IPS DF 19.7 (cell line): ENCODE measurements around the gene CXCL14.

Experiments
- DNase-seq: peaks from one replicate; pipeline ENCODE4 v3.0.0-alpha.2; 2013; ENCODE audit warnings: low read depth, low spot score

Gene CXCL14

DNA sequence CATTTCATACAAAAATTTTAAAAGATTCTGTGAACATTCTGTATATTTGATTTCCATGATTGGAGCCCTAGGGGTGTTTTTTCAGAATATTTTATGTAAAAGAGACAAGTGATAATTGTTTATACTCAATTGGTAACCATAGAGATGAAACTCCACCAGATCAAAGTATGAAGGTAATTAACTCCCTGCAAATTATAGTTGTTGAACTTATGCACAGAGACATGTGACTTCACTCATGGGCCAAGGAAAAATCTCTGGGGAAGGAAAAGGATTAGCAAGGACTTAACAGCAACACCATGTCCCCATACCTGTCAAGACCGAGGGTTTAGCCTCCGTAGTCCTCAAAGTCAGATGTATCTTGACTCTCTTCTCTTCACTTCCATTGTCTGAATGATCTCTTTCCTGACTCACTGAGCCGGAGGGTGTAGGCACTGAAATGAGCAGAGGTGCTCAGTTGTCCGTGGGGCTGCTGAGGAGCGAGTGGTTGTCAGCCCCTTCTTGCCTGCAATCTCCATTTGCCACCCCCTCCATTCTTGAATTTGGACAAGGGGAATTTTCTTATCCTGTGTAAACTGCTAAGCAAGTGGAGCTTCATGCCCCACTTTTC lies 17.5 kb upstream of the CXCL14 start:
- no peak for DNase-seq

DNA sequence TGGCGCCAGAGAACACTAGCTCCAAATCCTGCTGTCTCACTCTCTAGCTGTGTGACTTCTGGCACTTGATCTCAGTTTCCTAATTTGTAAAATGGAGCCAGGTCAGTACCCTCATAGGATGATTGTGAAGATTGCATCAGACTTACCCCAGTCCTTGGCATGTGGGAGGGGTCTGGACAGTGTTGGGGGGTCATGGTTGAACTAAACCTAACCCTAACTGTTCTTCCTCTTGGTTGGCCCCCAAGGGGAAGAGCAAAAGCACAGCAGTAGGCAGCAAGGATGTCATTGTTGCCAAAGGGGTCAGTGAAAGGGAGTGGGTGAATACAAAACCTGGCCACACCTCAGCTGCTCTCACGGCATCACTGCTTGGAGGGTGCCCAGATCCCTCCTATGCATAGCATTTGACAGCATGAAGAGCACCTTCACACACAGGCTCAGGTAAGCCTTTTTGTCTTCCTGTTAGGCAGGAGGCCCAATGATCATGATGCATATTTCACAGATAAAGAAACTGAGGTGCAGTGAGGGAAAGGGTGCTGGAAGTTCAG lies 15.7 kb upstream of the CXCL14 start:
- DNase-seq = no peak

DNA sequence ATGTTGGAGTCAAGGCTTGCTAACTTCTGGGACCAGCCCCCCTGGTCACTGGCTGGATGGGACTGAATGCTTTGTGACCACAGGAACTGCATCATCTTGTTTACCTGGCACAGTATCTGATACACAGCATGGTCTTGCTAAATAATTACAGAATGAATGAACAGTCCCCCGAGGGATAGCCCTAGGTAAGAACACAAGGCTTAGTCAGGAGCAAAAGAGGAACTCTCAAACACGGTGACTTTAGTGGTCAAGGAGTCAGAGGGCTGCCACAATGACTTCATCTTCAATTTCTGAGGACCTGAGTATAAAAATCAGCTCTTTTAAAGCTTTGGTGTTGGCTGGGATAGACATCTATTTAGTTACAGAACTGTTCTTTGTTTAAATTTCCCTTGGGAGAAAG lies 15.1 kb upstream of the CXCL14 start:
- DNase-seq = no peak

DNA sequence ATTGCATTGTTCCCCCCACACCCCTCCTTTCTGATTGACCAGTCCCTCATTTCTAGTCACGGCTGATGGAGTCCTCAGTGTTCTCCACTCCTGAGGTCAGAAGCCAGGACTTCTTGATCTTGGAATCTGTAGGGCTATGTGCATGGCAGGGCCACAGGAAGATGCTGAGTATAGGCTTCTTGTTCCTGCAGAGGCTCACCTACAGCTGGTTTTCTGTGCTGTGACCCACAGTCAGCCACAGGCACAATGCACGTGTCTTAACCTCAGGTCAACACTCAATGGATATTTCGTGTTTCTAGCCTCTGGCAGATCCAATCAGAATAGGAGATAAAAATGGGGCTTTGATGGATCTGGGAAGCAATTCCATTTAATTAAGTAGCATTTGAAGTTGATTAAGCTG lies 14.3 kb upstream of the CXCL14 start:
- no peak for DNase-seq

DNA sequence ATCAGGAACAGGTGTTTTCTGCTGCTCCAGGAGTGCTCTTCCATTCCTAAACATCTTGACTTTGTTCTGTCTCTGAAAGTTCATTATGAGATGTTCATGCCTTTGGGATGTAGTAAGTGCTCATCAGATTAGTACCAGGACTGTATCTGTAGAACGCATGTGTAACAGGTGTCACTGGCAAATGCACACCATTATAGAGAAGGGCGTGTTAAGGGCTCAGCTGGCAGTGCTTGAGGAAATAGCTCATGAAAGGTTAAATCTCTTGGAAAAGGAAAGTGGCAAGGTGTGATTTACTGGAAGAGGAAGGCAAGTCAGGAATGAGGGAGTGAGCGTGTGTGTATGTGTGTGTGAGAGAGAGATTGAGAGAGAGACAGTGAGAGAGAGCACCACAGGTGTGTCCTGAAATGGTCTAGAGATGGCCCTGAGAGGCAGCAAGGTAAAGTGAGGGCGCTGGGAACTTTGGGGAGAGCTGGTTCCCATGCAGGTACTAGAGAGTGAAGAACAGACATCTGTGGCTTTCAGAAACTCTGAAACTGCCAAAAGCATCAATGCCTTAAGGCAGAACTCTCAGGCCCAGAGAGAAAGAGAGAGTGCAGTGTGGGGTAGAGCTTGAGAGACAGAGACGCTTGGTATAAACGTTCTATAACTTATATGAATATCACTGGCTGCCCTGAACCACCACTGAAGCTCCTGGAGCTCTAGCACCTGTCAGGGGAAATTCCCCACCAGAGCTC lies 13.7 kb upstream of the CXCL14 start:
- DNase-seq = no peak

DNA sequence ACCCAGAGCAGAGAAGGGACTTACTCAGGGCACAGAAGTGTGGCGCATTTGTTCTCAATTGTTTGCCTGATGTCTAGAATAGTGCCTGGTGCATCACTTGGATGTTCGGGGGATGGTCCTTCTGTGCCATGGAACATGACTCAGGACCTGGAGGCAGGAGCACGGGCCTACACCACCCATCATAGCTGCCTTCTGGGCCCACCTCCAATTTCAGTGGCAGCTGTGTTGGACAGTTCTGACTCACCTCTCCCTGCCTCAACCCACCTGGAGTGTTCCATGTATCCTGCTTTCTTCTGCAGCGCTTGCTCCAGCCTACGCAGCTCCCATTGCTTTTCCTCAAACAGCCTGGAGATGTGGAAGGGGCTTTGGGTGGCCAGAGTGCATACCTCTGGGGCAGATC lies 12.5 kb upstream of the CXCL14 start:
- DNase-seq = no peak

DNA sequence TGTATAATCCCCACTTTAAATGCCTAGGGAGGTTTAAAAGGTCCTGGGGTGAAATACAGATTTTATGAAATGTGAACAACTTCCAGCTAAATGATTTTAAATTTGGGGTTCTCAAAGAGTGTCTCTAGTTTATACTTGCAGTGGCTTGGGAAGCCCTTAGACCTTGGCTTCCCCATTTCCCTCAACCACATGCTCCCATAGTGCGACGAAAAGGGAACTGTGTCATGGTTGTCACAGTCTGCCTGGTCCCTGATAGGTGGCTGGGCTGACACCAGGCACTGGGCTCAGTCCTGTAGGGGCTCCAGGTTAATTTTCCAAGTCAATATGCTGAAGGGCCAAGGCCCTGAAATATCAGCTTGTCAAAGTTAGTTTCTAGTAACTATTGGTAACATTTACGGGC lies 10.4 kb upstream of the CXCL14 start:
- DNase-seq = no peak

DNA sequence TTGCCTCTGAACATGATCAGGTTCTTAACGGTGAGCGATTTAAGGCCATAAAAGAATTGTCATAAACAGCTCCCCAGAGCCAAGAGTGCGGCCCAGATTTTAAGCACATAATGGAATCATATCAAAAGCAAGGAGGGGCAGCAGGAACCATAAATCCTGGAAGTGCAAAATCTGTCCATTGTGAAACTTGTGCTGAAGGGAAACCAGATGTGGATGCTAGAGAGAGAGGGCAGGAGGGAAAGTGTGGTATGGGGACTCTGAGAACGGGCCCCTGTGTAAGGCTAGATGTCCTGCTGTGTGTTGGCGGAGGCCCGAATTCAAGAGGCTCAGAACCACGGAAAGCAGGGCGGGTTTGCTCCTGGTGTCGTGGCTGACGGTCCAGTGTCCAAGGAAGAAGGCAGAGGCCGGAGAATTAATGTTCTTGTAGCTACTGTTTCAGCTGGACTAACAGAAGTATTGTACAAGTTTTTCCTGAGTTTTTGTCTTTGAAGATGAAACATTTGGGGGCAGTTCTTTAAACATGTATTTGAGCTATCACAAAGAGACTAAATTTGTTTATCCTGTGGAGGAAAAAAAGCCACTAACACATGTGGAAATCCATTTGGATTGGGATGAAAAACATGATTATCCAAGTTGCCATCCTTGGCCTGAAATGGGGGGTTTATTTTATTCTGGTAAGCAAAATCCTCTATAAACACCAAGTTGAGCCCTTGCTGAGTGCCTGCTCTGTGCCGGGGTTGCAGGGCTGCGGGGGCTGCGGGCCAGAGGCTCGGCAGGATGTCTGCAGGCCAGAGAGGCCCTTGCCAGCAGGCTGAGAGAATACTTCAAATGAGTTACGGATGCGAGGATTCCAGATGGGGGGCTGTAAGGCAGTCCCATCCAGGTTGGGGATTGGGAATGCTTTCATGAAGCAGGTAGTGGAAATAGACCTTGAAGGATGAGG lies 9.2 kb upstream of the CXCL14 start:
- DNase-seq = no peak

DNA sequence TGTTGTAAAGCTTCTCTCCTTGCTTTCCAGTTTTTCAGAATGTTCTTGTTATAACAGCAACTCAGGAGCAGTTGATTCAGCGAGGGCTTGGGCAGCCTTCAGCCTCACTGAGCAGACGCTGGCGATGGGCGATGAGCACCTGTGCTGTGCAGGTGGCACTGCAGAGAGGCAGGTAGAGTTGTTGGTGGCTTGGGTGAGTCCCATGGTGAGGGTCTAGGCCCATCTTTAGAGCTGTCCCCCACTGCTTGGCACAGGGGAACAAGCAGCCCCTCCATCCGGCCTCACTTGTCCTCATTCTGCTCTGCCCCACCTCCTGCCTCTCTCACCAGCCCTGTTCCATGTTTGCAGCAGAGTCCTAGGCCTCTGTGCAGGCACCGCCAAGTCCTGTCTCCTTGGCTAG lies 6.1 kb upstream of the CXCL14 start:
- DNase-seq = no peak

DNA sequence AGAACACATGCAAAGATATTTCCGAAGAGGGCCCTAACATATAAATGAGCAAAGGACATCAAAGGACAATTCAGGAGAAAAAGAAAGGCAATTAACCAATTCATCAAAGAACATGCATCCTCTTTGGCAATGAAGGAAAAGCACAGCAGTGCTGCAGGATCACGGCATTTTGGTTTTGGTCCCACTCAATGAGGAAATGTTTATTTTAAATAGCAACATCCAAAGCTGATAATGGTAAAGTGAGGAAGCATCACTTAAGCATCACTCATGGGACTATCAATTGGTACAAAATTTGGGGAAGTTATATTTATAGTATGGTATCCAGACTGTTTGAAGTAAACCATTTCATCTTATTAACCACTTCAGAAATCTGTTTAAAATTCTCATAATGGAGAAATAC lies 5.5 kb upstream of the CXCL14 start:
- no peak for DNase-seq

DNA sequence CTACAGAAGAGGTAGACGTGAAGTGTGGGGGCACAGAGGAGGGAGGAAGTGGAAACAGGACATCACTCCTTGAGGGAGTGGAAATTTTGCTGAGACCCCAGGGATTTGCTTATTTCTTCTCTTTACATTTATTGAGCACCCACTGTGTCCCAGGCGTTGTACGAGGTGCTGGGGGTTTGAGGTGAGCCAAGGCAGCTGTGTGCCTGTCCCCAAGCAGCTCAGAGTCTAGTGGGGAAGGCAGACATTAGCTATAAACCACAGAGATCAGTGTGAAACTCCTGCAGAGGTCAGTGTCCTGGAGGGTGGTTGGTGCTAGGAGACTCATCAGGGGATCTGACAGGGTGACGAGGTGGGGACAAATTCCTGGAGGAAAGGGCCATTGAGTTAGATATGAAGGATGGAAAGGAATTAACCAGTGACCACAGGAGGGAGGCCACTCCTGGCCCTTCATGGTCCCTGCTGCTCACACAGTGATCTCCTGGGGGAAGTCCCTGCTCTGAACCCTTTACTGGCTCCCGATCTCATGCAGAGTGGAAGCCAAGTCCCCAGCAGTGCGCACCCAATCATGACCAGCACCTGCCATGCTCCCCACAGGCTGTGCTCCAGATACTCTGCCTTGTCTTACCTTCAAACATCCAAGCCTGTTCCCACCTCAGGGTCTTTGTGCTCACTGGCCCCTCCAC lies 3.4 kb upstream of the CXCL14 start:
- DNase-seq = no peak

DNA sequence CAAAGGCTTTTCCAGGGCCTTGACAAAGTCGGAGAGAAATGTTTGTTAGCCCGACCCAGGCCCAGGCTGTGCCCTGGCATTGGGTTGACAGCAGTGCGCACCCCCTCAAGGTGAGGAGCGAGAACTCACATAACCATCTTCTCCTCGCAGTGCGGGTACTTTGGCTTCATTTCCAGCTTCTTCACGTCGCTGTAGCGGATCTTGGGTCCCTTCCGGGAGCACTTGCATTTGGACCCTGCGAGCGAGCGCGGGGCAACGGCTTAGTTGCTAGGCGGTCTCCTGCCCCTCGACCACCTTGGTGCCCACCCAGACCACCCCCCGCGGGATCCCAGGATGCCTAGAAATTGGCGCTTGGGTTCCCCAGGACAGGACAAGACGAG lies 496 bp downstream of the CXCL14 start:
- no peak for DNase-seq

DNA sequence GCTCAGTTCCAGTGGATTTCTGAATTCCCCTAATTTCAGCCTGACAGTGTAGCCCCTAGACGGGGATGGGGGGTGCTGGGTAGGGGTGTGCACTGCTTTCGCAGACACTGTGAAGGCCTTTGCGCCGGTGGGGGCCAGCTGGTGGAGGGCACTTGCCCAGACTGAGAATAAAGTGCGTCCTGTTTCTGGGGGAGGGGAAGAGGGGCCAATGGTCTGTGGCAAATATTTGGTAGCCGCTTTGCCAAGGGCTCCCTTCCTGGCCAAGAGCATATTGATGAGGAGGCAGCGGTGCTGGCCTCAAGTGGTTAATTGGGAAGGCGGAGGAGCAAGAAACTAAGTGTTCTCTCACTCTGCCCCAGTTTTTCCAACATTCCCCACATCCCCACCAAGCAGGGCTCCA lies 1.4 kb downstream of the CXCL14 start:
- no peak for DNase-seq

DNA sequence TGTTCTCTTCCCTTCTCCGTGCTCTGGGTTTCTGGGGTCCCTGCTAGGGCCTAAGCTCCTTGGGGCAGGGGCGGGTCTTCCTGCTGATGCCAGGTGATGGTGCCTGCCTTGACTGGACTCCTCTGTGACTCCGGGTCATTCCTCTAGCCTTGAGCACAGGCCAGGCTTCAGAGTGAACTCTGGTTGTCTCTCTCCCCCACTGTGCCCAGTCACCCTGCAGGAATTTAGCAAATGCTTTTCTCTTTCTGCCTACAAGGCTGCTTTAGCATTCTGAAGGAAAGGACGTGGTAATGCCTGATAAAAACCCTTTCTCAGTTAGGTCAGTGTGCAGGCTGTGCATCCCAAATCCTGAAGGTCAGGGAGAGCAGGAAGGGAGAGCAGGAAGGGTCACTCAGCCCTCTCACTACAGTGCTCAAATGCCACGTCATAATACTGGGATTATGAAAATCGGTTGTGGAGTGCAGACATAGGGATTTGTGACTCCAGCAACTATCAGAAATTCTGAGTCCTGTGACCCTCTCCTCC lies 2.7 kb downstream of the CXCL14 start:
- DNase-seq = no peak

DNA sequence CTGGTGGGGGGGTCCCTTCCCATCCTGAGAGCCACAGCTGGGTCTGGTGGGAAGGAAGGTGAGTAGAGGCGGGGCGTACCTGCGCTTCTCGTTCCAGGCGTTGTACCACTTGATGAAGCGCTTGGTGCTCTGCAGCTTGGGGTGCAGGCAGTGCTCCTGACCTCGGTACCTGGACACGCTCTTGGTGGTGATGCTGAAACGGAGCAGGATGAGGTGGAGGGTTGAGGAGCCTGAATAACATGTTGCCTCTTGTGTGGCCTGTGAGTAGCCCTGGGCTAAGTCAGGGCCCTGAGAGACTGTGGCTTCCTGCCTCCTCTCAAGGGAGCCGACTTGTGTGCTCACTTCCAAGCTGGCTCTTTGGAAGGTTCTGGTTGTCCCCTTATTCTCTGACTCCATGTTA lies 4.3 kb downstream of the CXCL14 start:
- no peak for DNase-seq

DNA sequence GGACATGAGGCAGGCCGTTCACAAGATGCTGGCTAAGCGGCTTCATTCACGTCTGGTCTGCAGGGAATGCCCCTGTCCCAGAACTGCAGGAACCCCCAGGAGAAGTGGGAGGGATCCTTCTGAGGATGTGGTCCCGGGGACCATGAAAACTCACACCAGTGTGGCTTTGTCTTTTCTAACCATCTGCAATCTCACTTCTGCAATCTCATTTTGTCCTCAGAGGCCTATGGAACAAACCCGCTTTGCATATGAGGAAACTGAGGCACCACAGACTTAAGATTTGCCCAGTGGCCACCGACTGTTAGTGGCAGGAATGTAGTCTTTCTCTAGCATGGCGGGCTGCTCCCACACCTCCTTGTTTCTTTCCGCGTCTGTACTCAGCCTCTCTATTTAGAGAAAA lies 6.9 kb downstream of the CXCL14 start:
- no peak for DNase-seq

DNA sequence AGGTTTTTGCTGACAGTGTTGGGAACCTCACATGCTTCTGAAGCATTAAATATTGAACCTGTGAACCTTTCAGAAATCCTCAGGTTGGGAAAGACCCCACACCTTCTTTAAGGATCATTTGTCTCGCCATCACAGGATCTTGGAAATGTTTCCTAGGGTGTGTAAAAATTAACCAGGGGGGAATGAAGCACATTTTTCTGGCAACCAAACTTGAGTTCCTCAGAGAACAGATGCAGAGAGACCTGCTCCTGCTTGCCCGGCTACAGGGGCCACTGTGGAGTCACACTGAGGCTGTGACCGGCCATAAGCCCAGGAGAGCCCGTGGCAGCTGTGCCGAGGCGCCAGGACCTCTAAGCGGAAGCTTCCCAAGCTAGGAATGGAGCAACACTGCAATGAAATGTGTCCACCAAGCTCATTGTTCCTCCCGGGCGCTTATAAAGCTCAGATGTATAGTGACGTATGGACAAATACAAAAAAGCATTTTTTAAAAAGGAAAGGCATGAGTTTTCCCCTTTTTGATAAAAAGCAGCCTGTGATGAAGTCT lies 7.7 kb downstream of the CXCL14 start:
- no peak for DNase-seq

DNA sequence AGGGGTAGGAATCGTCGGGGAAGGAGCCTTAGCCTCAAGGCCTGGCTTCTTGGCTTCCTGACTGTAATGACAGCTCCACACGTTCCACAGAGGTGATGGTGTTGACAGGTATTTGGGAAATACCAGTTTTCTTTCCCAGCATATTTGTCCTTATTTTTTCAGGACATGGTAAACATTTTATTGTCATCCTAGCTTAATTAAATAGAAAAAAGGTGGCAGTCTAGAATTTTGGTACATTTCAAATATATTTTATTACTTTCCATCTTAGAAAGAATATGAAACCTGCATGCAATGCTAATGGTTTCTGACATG lies 8.4 kb downstream of the CXCL14 start:
- DNase-seq = no peak

DNA sequence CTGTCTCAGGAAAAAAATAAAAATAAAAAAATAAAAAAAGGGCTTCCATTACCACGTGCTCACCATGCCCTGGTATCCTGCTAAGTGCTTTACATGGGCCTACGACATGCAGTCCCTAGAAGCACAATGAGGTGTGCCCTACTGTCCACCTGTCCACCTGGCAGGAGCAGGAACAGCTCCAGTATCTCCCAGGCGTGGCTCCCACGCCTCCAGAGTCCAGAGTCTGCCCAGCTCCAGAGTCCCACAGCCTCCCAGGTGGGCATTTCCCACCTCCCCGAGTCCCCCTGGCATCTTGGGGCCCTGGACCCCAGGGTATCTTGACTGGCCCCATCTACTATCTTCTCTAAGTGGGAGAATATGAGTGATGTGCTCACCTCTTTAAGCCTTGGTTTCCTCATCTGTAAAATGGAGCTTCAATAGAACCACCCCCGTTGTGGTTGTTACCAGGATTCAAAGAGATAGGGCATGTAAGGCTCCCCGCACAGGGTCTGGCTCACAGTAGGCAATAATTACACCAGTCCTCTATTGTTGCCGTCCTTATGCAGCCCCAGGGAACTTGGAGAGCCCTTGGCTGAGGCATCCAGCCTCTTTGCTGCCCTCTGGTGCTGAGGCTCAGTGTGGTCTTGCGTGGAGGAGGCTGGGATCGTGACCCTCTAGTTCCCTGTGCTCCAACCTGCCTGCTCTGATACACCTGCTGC lies 8.9 kb downstream of the CXCL14 start:
- DNase-seq = no peak

DNA sequence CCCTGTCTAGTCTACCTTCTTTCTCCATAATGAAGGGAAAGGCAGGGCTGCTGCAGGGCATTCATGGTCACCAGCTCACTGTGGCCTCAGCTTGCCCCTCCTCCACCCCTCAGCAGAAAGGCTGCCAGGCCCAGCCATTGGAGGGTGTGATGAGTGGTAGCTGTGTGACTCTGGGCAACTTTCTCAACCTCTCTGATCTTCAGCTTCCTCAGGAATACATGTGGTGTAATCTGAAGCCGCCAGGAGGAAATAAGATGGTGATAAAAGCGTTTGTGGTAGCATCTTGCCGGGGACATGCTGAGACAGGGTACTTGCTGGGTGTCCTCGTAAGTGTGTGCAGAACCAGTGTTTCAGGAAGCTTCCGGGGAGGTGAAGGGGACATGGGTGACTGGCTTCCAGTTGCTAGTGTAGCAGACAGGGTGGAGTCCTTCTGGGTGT lies 9.8 kb downstream of the CXCL14 start:
- no peak for DNase-seq

DNA sequence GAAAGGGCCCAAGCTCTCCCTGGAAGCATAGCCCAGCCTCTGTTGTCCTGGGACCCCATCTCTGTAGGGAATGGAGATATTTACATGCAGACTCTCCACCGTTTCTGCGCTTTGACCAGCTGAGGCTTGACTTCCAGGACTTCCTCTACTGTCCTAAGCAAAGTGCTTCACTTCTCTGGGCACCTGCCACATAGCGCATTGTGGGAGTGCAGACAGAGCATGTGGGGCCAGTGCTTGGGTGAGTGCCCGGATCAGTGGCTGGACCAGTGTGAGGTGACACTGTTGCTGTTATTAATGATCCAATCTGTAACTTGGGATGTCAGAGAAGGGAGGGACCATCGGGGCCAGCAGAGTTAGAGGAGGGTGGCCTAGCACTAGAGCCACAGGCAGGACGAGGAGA lies 10.5 kb downstream of the CXCL14 start:
- no peak for DNase-seq
